ENCODE measurements around the gene SEZ6.

The SEZ6 gene

GRCh38 chr17:29002811-29003210 lies 3.0 kb downstream of the SEZ6 start:
- DNase-seq = no peak

GRCh38 chr17:29000973-29001372 lies 4.9 kb downstream of the SEZ6 start:
- DNase-seq = no peak

- DNase-seq = no peak
Observed at GRCh38 chr17:28999206-28999605, 6.6 kb downstream of the SEZ6 start.

GRCh38 chr17:28997806-28998205 lies 8.0 kb downstream of the SEZ6 start:
- no peak for DNase-seq

- no peak for DNase-seq
Observed at GRCh38 chr17:28996554-28997096, 9.2 kb downstream of the SEZ6 start.

- DNase-seq = no peak
Observed at GRCh38 chr17:28993645-28994426, 12.0 kb downstream of the SEZ6 start.

- no peak for DNase-seq
Observed at GRCh38 chr17:28992625-28993600, 12.9 kb downstream of the SEZ6 start.

GRCh38 chr17:28992185-28992584 lies 13.6 kb downstream of the SEZ6 start:
- DNase-seq = no peak

GRCh38 chr17:28991779-28992178 lies 14.1 kb downstream of the SEZ6 start:
- no peak for DNase-seq

GRCh38 chr17:28989028-28989427 lies 16.8 kb downstream of the SEZ6 start:
- no peak for DNase-seq

- DNase-seq = no peak
Observed at GRCh38 chr17:28988475-28988874, 17.4 kb downstream of the SEZ6 start.

GRCh38 chr17:28986714-28987655 lies 18.8 kb downstream of the SEZ6 start:
- no peak for DNase-seq

- DNase-seq = no peak
Observed at GRCh38 chr17:28985950-28986713, 19.7 kb downstream of the SEZ6 start.

GRCh38 chr17:28983286-28984230 lies 22.3 kb downstream of the SEZ6 start:
- DNase-seq = no peak

GRCh38 chr17:28982131-28982793 lies 23.6 kb downstream of the SEZ6 start:
- DNase-seq = peak; percentile 28

GRCh38 chr17:28978356-28978964 lies 27.4 kb downstream of the SEZ6 start:
- no peak for DNase-seq

GRCh38 chr17:28977659-28978355 lies 28.0 kb downstream of the SEZ6 start:
- no peak for DNase-seq

GRCh38 chr17:28975646-28976045 lies 30.2 kb downstream of the SEZ6 start:
- DNase-seq = no peak

GRCh38 chr17:28975031-28975430 lies 30.8 kb downstream of the SEZ6 start:
- no peak for DNase-seq

All from fibroblast of skin of right quadriceps (primary cell).